Spleen (tissue), 7 donors: ENCODE measurements around the gene SPINT2.
A peak's percentile ranks its signal among the peaks of the same experiment; 100 is the strongest.

ENCODE experiments used
- POLR2AphosphoS5 ChIP-seq, 3 donors: sonication (generic); formaldehyde crosslinking; IDR thresholded peaks; one replicate each; pipeline ENCODE4 v1.5.1; 2017; ENCODE audit warnings: antibody characterized with exemption in 3 of 3
- TF ChIP-seq, protein P1 (sequence below), 11 experiments: fragments of 200-600 bp in 7 of 11; fragments of 450-650 bp in 4 of 11; sonication (generic) in 4 of 11; IDR thresholded peaks in 8 of 11; conservative IDR thresholded peaks in 3 of 11; 1 replicate in 7 of 11; 2 replicates in 4 of 11; pipeline versions ENCODE4 v1.4.0 to v1.8.0; 2016 to 2021; ENCODE audit warnings: antibody characterized with exemption in 11 of 11, inconsistent platforms in 4 of 11, mild to moderate bottlenecking in 1 of 11
- donor health status: DM: no; HTN: no; CAD: no; lungs with moderate emphysema.
- donor health status: DM: no; HTN: no; CAD: no.
- donor health status: DM: no; HTN: no; CAD: no.

GRCh38 chr19:38303517-38304351 lies 39.4 kb downstream of the SPINT2 start, which contains the start of gene C19orf33:
- TF ChIP-seq, protein P1, sequence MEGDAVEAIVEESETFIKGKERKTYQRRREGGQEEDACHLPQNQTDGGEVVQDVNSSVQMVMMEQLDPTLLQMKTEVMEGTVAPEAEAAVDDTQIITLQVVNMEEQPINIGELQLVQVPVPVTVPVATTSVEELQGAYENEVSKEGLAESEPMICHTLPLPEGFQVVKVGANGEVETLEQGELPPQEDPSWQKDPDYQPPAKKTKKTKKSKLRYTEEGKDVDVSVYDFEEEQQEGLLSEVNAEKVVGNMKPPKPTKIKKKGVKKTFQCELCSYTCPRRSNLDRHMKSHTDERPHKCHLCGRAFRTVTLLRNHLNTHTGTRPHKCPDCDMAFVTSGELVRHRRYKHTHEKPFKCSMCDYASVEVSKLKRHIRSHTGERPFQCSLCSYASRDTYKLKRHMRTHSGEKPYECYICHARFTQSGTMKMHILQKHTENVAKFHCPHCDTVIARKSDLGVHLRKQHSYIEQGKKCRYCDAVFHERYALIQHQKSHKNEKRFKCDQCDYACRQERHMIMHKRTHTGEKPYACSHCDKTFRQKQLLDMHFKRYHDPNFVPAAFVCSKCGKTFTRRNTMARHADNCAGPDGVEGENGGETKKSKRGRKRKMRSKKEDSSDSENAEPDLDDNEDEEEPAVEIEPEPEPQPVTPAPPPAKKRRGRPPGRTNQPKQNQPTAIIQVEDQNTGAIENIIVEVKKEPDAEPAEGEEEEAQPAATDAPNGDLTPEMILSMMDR (IDR thresholded peaks at IDR 0.05 in 8 of 11, conservative IDR thresholded peaks at IDR 0.05 in 3 of 11): no peak
- peak in 2 of 3 donors; percentile 27 to 40 for TF ChIP-seq POLR2AphosphoS5 (IDR thresholded peaks at IDR 0.05)
